ENCODE data around the gene MAFG.

Gene MAFG

GRCh38 chr17:81907219-81908145, 20.1 kb downstream of the MAFG start:
- DNase-seq: no peak

- no peak for DNase-seq
These were observed 20.9 kb downstream of the MAFG start for GRCh38 chr17:81906476-81907218.

GRCh38 chr17:81905993-81906392, 21.5 kb downstream of the MAFG start:
- DNase-seq: no peak

- no peak for DNase-seq
These were observed 22.1 kb downstream of the MAFG start for GRCh38 chr17:81905424-81905875.

- no peak for DNase-seq
These were observed 22.7 kb downstream of the MAFG start for GRCh38 chr17:81904600-81905423.

GRCh38 chr17:81903896-81904599, 23.5 kb downstream of the MAFG start:
- DNase-seq: no peak

GRCh38 chr17:81903415-81903831, 24.1 kb downstream of the MAFG start:
- DNase-seq: no peak

- no peak for DNase-seq
These were observed 24.7 kb downstream of the MAFG start for GRCh38 chr17:81902653-81903414.

- peak; percentile 38 for DNase-seq
These were observed 25.4 kb downstream of the MAFG start, which contains the start of gene NPB for GRCh38 chr17:81902023-81902652. Gene NPB, plus strand, starts transcription at chr17:81902238. Its CDS starts 40 bp downstream, at chr17:81902278.

- no peak for DNase-seq
These were observed 26.1 kb downstream of the MAFG start for GRCh38 chr17:81901167-81902022.

- DNase-seq: no peak
These were observed 27.2 kb downstream of the MAFG start for GRCh38 chr17:81900181-81900820.

- no peak for DNase-seq
These were observed 27.9 kb downstream of the MAFG start for GRCh38 chr17:81899514-81900166.

- DNase-seq: no peak
These were observed 28.6 kb downstream of the MAFG start for GRCh38 chr17:81898885-81899284.

- DNase-seq: no peak
These were observed 29.3 kb downstream of the MAFG start for GRCh38 chr17:81898029-81898866.

- DNase-seq: no peak
These were observed 32.1 kb downstream of the MAFG start for GRCh38 chr17:81895400-81895799.

- DNase-seq: no peak
These were observed 36.3 kb downstream of the MAFG start for GRCh38 chr17:81891303-81891552.

GRCh38 chr17:81890447-81891302, 36.9 kb downstream of the MAFG start:
- no peak for DNase-seq
